HL-60/S4 treated with retinoic acid at 250 ng/mL for 4 days and 3 days (cell line): ENCODE data around the gene BAZ2B.
"Not testable (repeated sequence)": the region's sequence is repeated elsewhere in the genome, so short reads cannot be mapped to it uniquely, and the experiment has no call there.

ENCODE experiments used
- in situ Hi-C: fragments of 300-500 bp; cut with MboI; formaldehyde crosslinking; loops from 2 replicates; pipeline ENCODE4 v1.7.0; 2022; ENCODE audit warnings: low sequenced_read_pairs

BAZ2B gene

DNA sequence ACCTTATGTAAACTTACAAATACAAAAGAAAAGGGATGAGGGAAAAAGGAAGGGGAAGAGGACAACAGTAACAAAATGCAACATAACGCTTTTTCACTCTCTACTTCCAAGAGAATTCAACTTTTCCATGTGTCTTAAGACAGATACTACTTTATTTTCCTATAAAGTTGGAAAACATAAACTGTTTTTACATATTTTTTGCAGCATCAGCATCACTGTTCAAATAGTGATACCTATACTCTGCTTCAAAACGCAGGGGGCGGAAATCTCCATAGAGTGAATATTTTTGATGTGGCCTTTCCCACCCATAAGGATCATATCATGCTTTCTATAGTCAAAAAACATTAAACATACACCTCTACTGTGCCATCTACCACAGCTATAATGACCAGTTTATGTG lies 77.5 kb downstream of the BAZ2B start:
- in situ Hi-C loops, result no loop called here

GRCh38 chr2:159535261-159535660 lies 81.1 kb downstream of the BAZ2B start:
- in situ Hi-C loops, result not testable (repeated sequence)

DNA sequence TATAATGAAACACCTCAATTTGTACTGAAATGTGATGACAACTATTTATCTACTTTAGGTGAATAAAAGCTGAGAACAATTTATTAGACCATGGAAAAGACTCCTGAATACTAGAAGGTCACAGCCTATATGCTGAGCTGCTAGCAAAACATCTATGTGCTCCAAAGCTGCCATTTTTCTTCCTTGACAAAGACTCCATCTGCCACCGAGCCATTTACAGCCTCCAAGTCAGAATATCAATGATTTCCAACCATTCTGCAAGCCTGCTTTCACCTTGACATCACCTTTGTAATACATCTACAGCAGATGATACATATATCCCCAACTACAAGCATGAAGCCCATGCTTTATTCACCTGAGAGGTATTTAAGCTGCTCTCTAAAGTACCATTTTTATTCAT lies 84.9 kb downstream of the BAZ2B start:
- in situ Hi-C loops, result no loop called here

- in situ Hi-C loops, result no loop called here
Measured at GRCh38 chr2:159526433-159526832, 89.9 kb downstream of the BAZ2B start.

DNA sequence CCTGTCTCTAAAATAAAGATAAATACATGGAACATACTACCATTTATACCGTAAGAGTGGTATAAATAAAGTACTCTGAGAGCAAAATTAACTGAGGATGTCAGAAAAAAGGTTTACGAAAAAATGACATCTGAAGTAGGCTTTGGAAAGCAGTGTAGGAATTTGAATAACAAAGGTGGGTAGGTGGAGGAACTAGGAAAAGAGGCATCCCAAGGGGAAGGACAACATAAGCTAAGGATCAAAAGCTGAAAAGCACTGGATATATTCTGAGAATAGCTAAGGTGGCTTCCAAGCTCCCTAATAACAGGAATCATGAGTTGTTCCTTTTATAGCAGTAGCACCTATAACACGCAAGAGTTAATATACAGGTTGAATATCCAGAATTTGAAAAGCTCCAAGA lies 91.3 kb downstream of the BAZ2B start:
- in situ Hi-C loops, result no loop called here

GRCh38 chr2:159521272-159521671 lies 95.1 kb downstream of the BAZ2B start:
- in situ Hi-C loops, result no loop called here

GRCh38 chr2:159518321-159519005 lies 97.9 kb downstream of the BAZ2B start:
- in situ Hi-C loops, result no loop called here

GRCh38 chr2:159516241-159516758 lies 100.0 kb downstream of the BAZ2B start:
- in situ Hi-C loops, result no loop called here

DNA sequence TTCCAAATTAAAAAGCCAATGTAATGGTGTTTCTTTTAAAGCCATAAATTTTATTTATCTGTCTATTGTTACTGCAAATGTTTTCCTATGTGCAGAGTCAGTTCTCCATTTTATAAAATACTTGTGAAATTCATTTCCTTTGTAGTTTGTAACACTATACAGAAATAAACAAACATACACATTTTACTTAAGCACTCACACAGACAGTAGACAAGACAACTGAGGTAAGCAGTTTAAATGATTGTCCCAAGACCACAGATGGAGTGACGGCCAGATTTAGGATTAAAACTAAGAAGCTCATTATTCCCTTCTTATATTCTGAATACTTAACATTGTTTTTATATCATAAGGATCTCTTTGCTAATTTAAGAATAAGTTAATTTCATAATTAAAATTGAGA lies 100.9 kb downstream of the BAZ2B start:
- in situ Hi-C loops, result no loop called here

GRCh38 chr2:159513745-159514144 lies 102.6 kb downstream of the BAZ2B start:
- in situ Hi-C loops, result no loop called here

DNA sequence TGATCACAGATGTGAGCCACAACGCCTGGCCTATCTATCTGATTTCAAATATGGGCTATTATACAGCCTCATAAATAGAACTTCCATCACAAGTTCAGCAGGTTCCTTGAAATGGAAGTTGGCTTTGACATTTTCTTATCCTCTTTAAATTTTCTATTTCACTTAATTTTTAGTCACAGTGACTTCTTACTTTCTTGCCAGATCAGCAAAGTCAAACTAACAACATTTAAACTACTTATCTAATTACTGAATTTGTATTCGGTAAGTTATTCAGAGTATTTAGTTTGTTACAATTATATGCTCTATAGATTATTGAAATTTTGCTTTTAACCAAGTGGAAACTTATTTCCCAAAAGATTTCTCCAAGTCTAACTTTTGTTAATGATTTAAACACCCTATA lies 108.2 kb downstream of the BAZ2B start:
- in situ Hi-C loops, result no loop called here

- in situ Hi-C loops, result no loop called here
Measured at GRCh38 chr2:159506764-159507440, 109.4 kb downstream of the BAZ2B start.

GRCh38 chr2:159506202-159506601 lies 110.1 kb downstream of the BAZ2B start:
- in situ Hi-C loops, result no loop called here

DNA sequence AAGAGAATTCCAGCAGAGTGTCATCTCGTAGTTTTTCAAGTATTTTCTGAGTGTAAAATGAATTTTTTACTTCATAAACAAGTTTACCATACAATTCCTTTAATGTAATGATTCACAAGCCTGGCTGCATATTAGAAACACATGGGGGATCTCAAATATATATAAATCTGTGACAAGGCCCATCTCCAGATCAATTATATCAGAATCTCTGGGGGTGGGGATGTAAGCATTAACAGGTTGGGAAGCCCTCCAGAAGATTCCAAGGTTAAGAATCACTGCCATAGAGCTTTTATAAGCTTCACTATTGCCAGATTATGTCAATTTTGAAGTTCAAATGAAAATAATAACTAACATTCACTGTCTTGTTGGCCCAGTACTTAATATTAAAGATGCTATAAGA lies 111.2 kb downstream of the BAZ2B start:
- in situ Hi-C loops, result no loop called here

DNA sequence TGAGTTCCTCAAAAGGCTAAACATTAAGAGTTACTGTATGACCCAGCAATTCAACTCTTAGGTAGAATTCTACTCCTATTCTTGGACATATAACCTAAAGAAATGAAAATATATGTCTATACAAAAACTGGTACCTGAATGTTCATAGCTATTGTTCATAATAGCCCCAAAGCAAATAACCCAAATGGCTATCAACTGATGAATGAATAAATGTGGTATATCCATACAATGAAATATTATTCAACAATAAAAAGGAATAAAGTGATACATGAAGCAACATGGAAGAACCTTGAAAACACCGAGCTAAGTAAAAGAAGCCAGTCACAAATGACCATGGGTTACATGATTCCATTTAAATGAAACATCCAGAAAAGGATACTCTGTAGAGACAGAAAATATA lies 114.6 kb downstream of the BAZ2B start:
- in situ Hi-C loops, result no loop called here

- in situ Hi-C loops, result no loop called here
Measured at GRCh38 chr2:159497847-159498246, 118.5 kb downstream of the BAZ2B start.

DNA sequence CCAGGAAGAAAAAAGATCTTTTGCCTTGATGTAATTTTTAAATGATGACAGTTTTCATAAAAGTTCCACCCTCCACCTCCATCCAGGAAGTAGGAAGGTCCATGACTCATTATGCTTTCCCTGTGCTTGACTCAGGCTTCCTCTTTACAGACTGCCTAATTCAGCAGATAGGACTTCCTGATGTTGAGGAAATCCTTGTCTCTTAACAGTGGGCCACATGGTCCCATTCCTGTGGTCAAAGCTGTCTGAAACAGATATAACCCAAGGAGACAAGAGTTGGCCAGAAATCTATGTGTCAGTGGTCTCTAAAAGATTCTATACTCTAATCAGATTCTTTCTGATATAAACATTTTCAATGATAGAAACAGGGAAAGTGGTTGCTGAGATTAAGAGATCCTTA lies 119.1 kb downstream of the BAZ2B start:
- in situ Hi-C loops, result no loop called here

GRCh38 chr2:159489476-159489875 lies 126.9 kb downstream of the BAZ2B start:
- in situ Hi-C loops, result no loop called here

DNA sequence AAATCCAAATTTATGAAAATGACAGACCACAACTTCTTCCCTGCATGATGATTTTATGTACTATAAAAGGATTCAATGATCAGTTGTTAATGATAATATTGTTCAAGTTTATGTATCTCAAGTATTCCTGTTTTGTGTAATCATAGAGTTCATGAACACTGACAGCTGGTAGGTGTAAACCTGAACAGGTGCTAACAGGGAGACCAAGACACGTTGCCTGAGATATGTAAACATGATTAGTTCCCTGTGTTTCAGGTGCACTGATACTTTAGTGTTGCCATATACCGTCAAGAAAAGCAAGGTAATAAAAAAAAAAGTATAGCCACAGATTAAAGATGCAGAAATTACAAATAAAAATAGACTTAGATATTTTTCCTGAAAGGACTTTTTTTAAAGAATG lies 131.8 kb downstream of the BAZ2B start:
- in situ Hi-C loops, result no loop called here

GRCh38 chr2:159476329-159476728 lies 140.0 kb downstream of the BAZ2B start:
- in situ Hi-C loops, result no loop called here

DNA sequence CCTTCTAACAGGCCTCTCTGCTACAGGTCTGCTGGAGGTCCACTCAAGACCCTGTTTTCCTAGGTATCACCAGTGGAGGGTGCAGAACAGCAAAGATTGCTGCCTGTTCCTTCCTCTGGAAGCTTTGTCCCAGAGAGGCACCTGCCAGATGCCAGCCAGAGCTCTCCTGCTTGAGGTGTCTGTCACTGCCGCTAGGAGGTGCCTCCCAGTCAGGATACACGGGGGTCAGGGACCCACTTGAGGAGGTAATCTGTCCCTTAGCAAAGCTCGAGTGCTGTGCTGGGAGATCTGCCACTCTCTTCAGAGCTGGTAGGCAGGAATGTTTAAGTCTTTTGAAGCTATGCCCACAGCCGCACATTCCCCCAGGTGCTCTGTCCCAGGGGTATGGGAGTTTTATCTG lies 140.6 kb downstream of the BAZ2B start:
- in situ Hi-C loops, result no loop called here

DNA sequence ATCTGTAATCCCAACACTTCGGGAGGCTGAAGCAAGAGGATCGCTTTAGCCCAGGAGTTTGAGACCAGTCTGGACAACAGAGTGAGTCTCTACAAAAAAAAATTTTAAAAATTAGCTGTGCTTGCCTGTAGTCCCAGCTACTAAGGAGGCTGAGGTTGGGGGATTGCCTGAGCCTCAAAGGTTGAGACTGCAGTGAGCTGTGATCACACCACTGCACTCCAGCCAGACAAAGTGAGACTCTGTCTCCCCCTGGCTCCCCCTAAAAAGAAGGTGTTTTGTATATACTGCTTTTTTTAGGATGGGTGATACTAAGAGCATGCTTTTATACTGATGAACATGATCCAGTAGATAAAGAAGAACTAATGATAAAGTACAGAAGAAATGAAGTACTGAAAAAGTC lies 145.0 kb downstream of the BAZ2B start:
- in situ Hi-C loops, result no loop called here

DNA sequence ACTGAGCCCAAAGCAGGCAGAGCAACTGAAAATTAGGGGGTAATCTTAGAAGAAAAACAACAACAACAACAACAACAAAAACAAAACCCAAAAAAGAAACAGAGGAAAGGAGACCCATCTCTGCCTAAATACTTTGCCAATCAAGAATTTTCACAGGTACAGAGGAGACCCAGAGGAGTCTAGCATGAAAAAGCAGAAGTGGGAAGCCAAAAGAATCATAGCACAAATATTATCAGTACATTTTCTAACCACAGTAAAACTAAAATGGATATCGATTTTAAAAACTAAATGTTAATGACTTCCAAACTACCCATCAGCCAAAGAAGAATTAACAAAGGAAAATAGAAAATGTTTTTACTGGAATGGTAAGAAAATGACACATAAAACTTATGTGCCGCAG lies 148.1 kb downstream of the BAZ2B start:
- in situ Hi-C loops, result no loop called here
